ENCODE measurements around the gene ANTXR1. TPM values are rescaled to one million over a fixed set of nuclear protein-coding genes. Genes with fewer than 3 reads are reported as not detected.
A peak's percentile ranks its signal among the peaks of the same experiment; 100 is the strongest.

Gene ANTXR1
- total RNA-seq, 1 donor from 2014 or later: under 0.01 TPM

GRCh38 chr2:69131983-69132675, 119.2 kb downstream of the ANTXR1 start:
- DNase-seq (ENCODE audit: low read depth in 2 of 2): no peak

DNA sequence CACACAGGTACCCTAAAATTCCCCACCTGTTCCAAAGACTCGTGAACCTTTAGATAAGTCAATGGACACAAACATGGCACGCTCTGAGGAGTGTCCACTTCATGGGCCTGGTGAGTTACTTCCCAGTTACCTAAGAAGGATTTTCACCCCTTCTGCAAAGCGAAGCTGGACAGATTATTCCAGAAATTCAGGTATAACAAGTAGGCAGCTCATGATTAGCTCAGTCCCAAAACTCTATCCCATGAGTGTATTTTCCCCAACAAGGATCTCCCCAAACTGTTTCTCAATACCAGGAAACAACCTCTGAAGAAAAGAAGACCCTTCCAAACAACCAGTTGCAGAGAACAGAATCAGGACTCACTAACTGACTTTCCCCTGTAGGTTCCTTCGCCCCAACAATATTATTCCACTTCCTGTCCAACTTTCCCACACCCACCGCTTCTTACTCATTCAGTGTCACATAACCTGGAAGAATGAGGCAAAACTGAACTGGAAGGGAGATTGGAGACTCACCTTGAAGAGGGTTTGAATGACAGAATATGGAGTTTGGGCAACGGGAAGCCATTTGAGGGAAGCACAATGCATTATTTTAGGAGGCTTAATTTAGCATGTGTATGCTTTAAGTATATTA, 120.1 kb downstream of the ANTXR1 start:
- no peak for DNase-seq (ENCODE audit: low read depth in 2 of 2)

GRCh38 chr2:69133898-69134297, 120.9 kb downstream of the ANTXR1 start:
- DNase-seq (ENCODE audit: low read depth in 2 of 2): no peak

- peak in 1 of 2 donors; percentile 18 for DNase-seq (ENCODE audit: low read depth in 2 of 2)
These were observed 121.4 kb downstream of the ANTXR1 start for GRCh38 chr2:69134306-69134945.

DNA sequence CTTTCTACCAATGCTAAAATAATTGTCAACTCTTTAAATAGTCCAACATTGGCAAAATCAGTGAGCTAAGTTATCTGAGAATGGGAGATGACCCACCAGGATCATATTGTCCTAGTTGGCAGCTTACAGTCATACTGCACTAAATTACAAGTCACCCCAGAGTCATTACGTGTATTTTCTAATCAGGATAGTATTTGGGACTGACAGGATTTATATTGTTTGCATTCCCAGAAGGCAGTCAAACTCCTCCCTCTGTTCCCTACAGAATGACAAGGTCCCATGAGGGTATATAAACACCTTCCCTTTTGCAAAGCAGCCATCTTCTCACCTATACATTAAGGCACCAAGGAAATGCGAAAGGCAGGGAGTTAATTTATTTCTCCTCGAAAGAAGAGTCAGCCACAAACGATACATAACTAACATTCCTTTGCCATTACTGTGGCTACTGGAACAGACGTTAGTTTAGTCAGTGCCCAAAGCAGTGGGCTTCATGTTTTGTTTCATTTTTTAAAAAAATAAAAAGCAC, 125.3 kb downstream of the ANTXR1 start:
- peak in 1 of 2 donors; percentile 49 for DNase-seq (ENCODE audit: low read depth in 2 of 2)

DNA sequence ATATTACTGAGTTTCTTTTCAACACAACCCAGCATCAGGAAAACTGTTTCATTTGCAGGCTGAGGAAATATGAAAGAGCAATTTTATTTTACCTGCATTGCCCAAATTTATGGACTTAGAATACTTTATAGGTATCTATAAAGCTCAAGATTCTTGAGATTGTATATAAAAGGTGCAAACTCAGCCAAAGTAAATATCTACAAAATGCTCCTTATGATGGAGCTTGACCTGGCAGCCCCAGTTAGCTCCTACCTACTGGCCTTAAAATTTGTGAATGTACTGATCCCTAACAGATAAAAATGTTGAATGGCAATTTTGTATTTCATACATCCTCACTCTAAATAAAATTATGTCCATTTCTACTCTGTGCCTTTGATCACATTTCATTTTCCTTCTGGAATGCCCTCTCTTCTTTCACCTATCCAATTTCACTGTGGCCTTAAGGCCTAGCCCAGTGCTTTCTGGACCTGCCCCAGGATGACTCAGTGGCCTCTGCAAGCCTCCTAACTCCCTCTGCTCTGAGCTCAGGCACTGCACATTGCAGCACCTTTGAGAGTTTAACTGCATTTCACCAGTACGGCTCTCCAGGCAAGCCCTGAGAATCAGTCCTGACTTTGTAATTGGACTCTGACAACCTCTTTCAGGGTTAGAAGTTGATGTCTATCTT, 125.9 kb downstream of the ANTXR1 start:
- DNase-seq (ENCODE audit: low read depth in 2 of 2): peak in 1 of 2 donors; percentile 28

- no peak for DNase-seq (ENCODE audit: low read depth in 2 of 2)
These were observed 127.0 kb downstream of the ANTXR1 start for GRCh38 chr2:69139778-69140670.

DNA sequence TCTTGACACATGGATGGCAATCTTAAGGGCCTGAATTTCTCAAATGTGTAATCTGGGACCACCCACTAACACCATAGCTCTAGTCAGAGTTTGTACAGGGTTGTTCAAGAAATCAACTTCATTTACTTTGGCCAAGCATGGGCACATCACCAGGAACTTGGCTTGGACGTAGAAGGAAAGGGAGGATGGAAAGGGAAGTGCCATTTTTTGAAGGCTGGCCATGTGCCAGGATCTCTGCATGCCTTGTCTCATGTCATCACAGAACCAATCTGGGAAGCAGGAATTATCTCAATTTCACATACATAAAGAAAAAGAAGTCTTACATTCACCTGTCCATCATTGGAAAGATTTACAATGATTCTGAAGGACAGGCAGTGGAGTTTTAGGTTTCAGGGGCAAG, 128.1 kb downstream of the ANTXR1 start:
- peak in 1 of 2 donors; percentile 11 for DNase-seq (ENCODE audit: low read depth in 2 of 2)

GRCh38 chr2:69143748-69144360, 130.9 kb downstream of the ANTXR1 start:
- DNase-seq (ENCODE audit: low read depth in 2 of 2): peak in 1 of 2 donors; percentile 29

- no peak for DNase-seq (ENCODE audit: low read depth in 2 of 2)
These were observed 132.2 kb downstream of the ANTXR1 start for GRCh38 chr2:69145204-69145603.

DNA sequence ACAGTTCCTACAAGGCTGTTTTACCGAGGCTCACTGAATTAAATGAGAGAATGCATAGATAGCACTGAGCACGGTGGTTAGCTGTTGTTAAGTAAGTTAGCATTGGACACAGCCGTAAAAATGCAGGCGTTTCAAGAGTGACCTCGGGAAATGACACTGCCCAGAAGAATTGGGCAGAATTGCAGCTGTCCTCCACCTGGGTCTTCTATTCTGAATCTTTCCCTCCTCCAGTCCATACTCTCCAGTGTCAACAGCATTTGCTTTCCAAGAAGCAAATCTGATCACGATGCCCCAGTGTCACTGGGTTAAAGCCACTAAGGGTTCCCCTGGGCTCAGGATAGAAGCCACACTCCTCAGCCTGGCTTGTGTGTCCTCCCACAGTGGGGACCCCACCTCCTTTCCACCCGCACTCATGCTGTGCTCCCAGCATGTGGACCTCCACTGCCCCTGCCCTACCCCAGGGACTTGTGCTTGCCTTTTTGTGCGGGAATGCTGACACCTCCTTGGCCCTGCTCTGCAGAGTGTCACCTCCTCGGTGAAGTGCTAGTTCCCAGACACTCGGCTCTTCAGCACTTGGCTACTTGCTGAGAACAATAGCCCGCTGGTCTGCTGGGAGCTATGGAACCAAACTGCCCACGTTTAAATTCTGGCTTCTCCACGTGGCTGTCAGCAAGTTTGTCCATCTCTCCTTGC, 135.0 kb downstream of the ANTXR1 start:
- DNase-seq (ENCODE audit: low read depth in 2 of 2): no peak

DNA sequence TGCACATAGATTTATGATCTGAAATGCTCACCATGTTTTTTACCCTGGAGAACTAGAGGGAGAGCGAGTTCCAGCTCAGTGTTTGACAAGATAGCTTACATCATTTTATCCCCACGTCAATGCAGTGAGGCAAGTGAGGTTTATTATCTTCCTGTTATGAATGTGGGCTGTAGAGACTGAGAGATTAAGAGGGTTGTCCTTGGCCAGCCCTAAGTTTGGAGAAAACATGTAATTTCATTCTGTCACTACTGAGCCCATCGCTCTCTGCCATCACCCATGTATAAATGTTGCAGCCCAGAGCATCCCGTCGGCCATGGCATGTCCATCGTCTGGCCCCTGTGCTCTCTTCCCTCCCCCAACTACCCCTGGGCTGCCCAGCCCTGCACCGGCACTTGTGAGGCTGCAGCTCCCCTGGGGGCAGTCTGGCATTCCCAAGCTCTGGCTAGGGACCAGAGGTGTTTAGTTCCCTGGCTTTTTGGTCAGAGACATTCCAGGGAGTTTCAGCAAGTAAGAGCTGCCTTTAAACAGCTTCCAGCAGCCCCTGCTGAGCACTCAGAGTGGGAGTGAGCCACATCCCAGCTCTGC, 136.7 kb downstream of the ANTXR1 start:
- DNase-seq (ENCODE audit: low read depth in 2 of 2): no peak

DNA sequence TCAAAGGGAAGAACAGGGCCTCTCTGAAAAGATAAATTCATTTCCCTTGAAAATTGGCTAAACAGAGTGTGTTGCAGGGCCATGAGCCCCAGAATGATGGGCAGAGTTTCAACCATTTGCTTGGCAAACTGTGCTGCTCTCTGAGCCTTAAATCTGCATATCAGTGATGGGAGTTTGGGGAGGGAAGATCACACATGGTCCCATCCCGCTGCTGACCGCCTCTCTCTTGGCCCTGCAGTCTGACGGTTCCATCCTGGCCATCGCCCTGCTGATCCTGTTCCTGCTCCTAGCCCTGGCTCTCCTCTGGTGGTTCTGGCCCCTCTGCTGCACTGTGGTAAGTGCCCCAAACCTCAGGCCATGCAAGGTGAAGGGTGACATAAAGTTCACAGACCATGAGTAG, 139.0 kb downstream of the ANTXR1 start:
- no peak for DNase-seq (ENCODE audit: low read depth in 2 of 2)

GRCh38 chr2:69152847-69153583, 140.0 kb downstream of the ANTXR1 start:
- no peak for DNase-seq (ENCODE audit: low read depth in 2 of 2)

GRCh38 chr2:69154106-69154505, 141.1 kb downstream of the ANTXR1 start:
- peak in 1 of 2 donors; percentile 41 for DNase-seq (ENCODE audit: low read depth in 2 of 2)

DNA sequence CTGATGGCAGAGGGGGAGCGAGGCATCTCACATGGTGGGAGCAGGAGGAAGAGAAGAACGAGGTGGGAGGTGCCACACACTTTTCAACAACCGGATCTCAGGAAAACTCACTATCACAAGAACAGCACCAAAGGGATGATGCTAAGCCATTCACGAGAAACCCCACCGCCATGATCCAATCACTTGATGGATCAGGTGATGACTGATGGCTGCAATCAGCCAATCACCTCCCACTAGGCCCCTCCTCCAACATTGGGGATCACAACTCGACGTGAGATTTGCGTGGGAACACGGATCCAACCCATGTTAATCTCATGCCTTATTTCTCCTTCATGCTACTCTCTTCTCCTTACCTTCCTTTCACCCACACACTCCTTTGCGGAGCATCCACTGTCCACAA, 143.6 kb downstream of the ANTXR1 start:
- no peak for DNase-seq (ENCODE audit: low read depth in 2 of 2)

GRCh38 chr2:69157441-69157840, 144.5 kb downstream of the ANTXR1 start:
- DNase-seq (ENCODE audit: low read depth in 2 of 2): no peak

GRCh38 chr2:69159986-69160385, 147.0 kb downstream of the ANTXR1 start:
- no peak for DNase-seq (ENCODE audit: low read depth in 2 of 2)

DNA sequence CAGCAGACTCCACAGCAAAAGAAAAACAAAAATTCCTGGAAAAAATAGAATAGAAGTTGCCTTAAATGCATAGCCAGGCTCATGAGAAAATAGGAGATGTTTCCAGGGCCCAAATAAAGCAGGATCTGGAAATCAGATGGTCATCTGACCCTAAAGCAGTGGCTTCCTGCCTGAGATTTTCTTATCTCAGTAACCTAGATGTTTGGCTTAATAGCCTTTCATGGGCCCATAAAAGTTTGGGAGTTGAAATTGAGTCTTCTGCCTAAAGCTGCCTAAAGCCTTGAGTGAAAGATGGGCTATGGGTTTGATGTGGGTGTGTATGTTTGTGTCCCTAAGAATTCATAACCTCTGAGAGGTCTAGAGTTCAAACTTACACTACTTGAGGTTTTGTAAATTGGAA, 149.1 kb downstream of the ANTXR1 start:
- DNase-seq (ENCODE audit: low read depth in 2 of 2): peak in 1 of 2 donors; percentile 34

Measured in dermis microvascular lymphatic vessel endothelial cell (primary cell).